PC-9 (cell line): ENCODE results near the gene CFH. TPM values are rescaled to one million over a fixed set of nuclear protein-coding genes. Genes with fewer than 3 reads are reported as not detected.

Experiments
- BruUV-seq: library from RNA; stranded (reverse); fragments of 400-500 nt; replicated peaks from 2 replicates; lab custom pipeline; 2021; lab: Mats Ljungman, UMichigan
- CTCF ChIA-PET: fragments of 300-600 bp; sonication (Branson Sonifier 250); formaldehyde crosslinking; loops from one replicate; lab custom pipeline; 2022; ENCODE audit warnings: antibody characterized with exemption; lab: Charles Lee
- POLR2A ChIA-PET: fragments of 300-600 bp; sonication (Branson Sonifier 250); formaldehyde crosslinking; loops from one replicate; lab custom pipeline; 2022; ENCODE audit warnings: antibody characterized with exemption; ENCODE audit not compliant: unreplicated experiment; lab: Charles Lee
- DNase-seq, 2 experiments: peaks; one replicate each; pipeline versions ENCODE4 v3.0.0 to v3.0.0-alpha.2; 2015 to 2022; ENCODE audit warnings: mixed read lengths in 1 of 2
- H2AFZ ChIP-seq: fragments of 200-600 bp; sonication (generic); 2 replicates; pipeline ENCODE4 v1.8.1; 2017; ENCODE audit warnings: antibody characterized with exemption
- H3F3A ChIP-seq: fragments of 200-600 bp; sonication (generic); 2 replicates; pipeline ENCODE4 v1.8.1; 2017; ENCODE audit warnings: antibody characterized with exemption, mild to moderate bottlenecking, low read depth; ENCODE audit not compliant: insufficient read depth
- H3K27ac ChIP-seq: fragments of 200-600 bp; sonication (generic); 2 replicates; pipeline ENCODE4 v1.6.1; 2016; ENCODE audit warnings: mixed run types
- H3K27me3 ChIP-seq: fragments of 200-600 bp; sonication (generic); 2 replicates; pipeline ENCODE4 v1.6.1; 2016; ENCODE audit warnings: low read depth, mixed run types; ENCODE audit not compliant: insufficient read depth
- H3K36me3 ChIP-seq: fragments of 200-600 bp; sonication (generic); 2 replicates; pipeline ENCODE4 v1.6.1; 2016; ENCODE audit warnings: low read depth, mixed run types
- H3K4me1 ChIP-seq: fragments of 200-600 bp; sonication (generic); replicated peaks from 2 replicates; pipeline ENCODE4 v1.6.1; 2016; ENCODE audit warnings: mixed run types; ENCODE audit not compliant: insufficient read depth
- H3K4me2 ChIP-seq: fragments of 200-600 bp; sonication (generic); 2 replicates; pipeline ENCODE4 v1.6.1; 2017; ENCODE audit warnings: mixed run types
- H3K4me3 ChIP-seq: fragments of 200-600 bp; sonication (generic); 2 replicates; pipeline ENCODE4 v1.6.1; 2016; ENCODE audit warnings: mixed run types
- H3K79me2 ChIP-seq: fragments of 200-600 bp; sonication (generic); 2 replicates; pipeline ENCODE4 v1.6.1; 2017; ENCODE audit warnings: low read depth, mixed run types
- H3K9me2 ChIP-seq: fragments of 200-600 bp; sonication (generic); 2 replicates; pipeline ENCODE4 v1.8.1; 2017; ENCODE audit warnings: mild to moderate bottlenecking; ENCODE audit not compliant: insufficient read depth
- H3K9me3 ChIP-seq: fragments of 200-600 bp; sonication (generic); 2 replicates; pipeline ENCODE4 v1.8.1; 2016; ENCODE audit warnings: low read depth; ENCODE audit not compliant: insufficient read depth
- H4K20me1 ChIP-seq: fragments of 200-600 bp; sonication (generic); 2 replicates; pipeline ENCODE4 v1.8.1; 2017; ENCODE audit not compliant: insufficient read depth
- EZH2 ChIP-seq: fragments of 200-600 bp; sonication (generic); IDR thresholded peaks from 2 replicates; pipeline ENCODE4 v1.8.0; 2017; ENCODE audit warnings: antibody characterized with exemption, low read depth
- intact Hi-C: fragments of 100-400 bp; cut with micrococcal nuclease; formaldehyde crosslinking; loops from one replicate; pipeline ENCODE4 v1.10.0; 2022; ENCODE audit not compliant: unreplicated experiment
- total RNA-seq: library from RNA; stranded (reverse); gene quantifications from 2 replicates; pipeline ENCODE4 v1.2.3, GENCODE V29; 2021
- TF ChIP-seq, protein P1 (sequence below): fragments of 200-600 bp; sonication (generic); conservative IDR thresholded peaks from 2 replicates; pipeline ENCODE4 v1.6.1; 2017; ENCODE audit warnings: mixed run types, antibody characterized with exemption, mild to moderate bottlenecking, moderate library complexity

CFH gene
- total RNA-seq, 1 experiment from 2014 or later = 3.8 TPM

DNA sequence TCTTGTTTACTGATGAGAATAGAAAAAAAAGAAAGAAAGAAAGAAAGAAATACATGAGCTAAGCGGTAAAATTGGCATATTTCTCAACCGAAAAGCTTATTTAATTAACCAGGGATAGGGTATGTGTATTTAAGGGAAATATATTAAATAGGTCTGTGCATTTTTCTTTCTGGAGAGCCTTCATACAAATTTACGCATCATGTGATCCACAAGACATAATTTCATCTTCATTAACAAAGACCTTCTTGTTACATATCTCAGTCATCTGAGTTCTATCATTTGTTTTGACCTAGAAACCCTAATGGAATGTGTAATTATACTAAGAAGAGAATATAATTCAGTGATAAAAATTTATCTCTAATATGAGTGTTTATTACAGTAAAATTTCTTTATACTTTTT lies 37.2 kb downstream of the CFH start:
- CTCF ChIA-PET = no interaction called here
- no peak overlapping the region for H3K4me2 ChIP-seq
- H3K36me3 ChIP-seq = no peaks in the 10 kb centered on the region
- no peak overlapping the region for H3K27ac ChIP-seq
- no peaks in the 10 kb centered on the region for H3K9me2 ChIP-seq
- intact Hi-C loops = no loop called here
- H3F3A ChIP-seq = no peaks in the 10 kb centered on the region
- no peaks in the 10 kb centered on the region for H4K20me1 ChIP-seq
- no peak for DNase-seq
- POLR2A ChIA-PET = interaction anchor here (0.6 kb wide), 1 partner anchor 417 kb away, joined by 4 read pairs; no protein-coding TSS in a partner anchor
- no peak overlapping the region for H2AFZ ChIP-seq
- H3K9me3 ChIP-seq = no peaks in the 10 kb centered on the region
- H3K79me2 ChIP-seq = no peaks in the 10 kb centered on the region
- H3K4me1 ChIP-seq = no peaks in the 10 kb centered on the region
- TF ChIP-seq, protein P1, sequence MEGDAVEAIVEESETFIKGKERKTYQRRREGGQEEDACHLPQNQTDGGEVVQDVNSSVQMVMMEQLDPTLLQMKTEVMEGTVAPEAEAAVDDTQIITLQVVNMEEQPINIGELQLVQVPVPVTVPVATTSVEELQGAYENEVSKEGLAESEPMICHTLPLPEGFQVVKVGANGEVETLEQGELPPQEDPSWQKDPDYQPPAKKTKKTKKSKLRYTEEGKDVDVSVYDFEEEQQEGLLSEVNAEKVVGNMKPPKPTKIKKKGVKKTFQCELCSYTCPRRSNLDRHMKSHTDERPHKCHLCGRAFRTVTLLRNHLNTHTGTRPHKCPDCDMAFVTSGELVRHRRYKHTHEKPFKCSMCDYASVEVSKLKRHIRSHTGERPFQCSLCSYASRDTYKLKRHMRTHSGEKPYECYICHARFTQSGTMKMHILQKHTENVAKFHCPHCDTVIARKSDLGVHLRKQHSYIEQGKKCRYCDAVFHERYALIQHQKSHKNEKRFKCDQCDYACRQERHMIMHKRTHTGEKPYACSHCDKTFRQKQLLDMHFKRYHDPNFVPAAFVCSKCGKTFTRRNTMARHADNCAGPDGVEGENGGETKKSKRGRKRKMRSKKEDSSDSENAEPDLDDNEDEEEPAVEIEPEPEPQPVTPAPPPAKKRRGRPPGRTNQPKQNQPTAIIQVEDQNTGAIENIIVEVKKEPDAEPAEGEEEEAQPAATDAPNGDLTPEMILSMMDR = no peak
- TF ChIP-seq EZH2 = no peak
- H3K4me3 ChIP-seq = no peak overlapping the region
- no TSS peak for BruUV-seq
- no peaks in the 10 kb centered on the region for H3K27me3 ChIP-seq

DNA sequence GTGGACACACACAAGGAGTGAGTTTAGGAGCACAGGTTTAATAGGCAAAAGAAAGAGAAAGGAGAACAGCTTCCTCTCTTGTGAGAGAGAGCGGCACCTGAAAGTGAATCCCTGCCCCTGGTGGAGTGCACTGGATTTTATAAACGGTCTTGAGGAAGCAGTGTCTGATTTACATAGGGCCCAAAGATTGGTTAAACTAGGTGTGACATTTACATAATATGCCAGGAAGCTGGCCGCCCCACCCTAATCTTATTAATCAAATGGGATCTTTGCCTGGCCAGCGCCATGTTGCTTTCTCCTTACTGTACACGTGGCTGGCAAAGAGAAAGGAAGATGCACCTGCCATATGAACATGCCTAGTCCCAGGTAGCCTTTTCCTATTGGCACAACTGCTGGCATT lies 38.7 kb downstream of the CFH start:
- Histone ChIP-seq H3K27ac (no peak overlapping the region), H4K20me1 (no peaks in the 10 kb centered on the region), H3K27me3 (no peaks in the 10 kb centered on the region), H3K79me2 (no peaks in the 10 kb centered on the region), H3K4me3 (no peak overlapping the region), H3K36me3 (no peaks in the 10 kb centered on the region), H2AFZ (peak overlapping the region; percentile 58; the same call in 1 of the 2 replicates), H3K4me2 (no peak overlapping the region), H3K9me3 (no peaks in the 10 kb centered on the region), H3K4me1 (no peaks in the 10 kb centered on the region), H3K9me2 (no peaks in the 10 kb centered on the region), H3F3A (no peaks in the 10 kb centered on the region)
- ChIA-PET POLR2A (no interaction called here), CTCF (interaction anchor here (0.5 kb wide), 1 partner anchor 335 kb away, joined by 4 read pairs; no protein-coding TSS in a partner anchor)
- TF ChIP-seq EZH2 = no peak
- TF ChIP-seq, protein P1 = no peak
- DNase-seq = no peak
- BruUV-seq = no TSS peak
- intact Hi-C loops = no loop called here

DNA sequence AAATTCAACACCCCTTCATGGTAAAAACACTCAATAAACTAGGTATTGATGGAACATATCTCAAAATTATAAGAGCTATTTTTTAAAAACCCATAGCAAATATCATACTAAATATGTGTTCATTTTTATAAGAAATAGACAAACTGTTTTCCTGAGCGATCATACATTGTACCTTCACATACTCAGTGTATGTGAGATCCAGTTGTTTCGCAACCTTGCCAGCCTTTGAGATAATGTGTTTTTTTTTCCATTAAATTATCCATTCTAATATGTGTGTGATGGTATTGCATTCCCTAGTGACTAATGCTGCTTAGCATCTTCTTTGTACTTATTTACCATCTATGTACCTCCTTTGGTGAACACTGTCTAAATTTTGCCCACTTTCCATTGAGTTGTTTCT lies 47.1 kb downstream of the CFH start:
- Histone ChIP-seq H3K79me2 (no peaks in the 10 kb centered on the region), H3K9me2 (no peaks in the 10 kb centered on the region), H3K27me3 (no peaks in the 10 kb centered on the region), H3K9me3 (no peaks in the 10 kb centered on the region), H3F3A (no peaks in the 10 kb centered on the region), H2AFZ (no peak overlapping the region), H3K4me2 (no peak overlapping the region), H4K20me1 (no peaks in the 10 kb centered on the region), H3K4me1 (no peaks in the 10 kb centered on the region), H3K36me3 (no peaks in the 10 kb centered on the region), H3K27ac (no peak overlapping the region), H3K4me3 (no peak overlapping the region)
- ChIA-PET POLR2A (no interaction called here), CTCF (no interaction called here)
- DNase-seq = no peak
- TF ChIP-seq EZH2 = no peak
- TF ChIP-seq, protein P1 = no peak
- intact Hi-C loops = no loop called here
- no TSS peak for BruUV-seq
